Calu3 (cell line): Measurements from ENCODE around the gene GSE1. TPM values are rescaled to one million over a fixed set of nuclear protein-coding genes. Genes with fewer than 3 reads are reported as not detected.

Experiments used
- BruUV-seq: library from RNA; stranded (reverse); fragments of 400-500 nt; replicated peaks from 2 replicates; lab custom pipeline; 2021; lab: Mats Ljungman, UMichigan
- CTCF ChIA-PET: fragments of 300-600 bp; sonication (Branson Sonifier 250); formaldehyde crosslinking; loops from one replicate; lab custom pipeline; 2022; ENCODE audit warnings: antibody characterized with exemption; lab: Charles Lee
- DNase-seq: peaks from one replicate; pipeline ENCODE4 v3.0.0; 2022
- H3K27ac Mint-ChIP-seq: one replicate; pipeline ENCODE4 v1.8.0; 2022; ENCODE audit warnings: mixed read lengths; ENCODE audit not compliant: unreplicated experiment
- H3K27me3 Mint-ChIP-seq: one replicate; pipeline ENCODE4 v1.8.0; 2022; ENCODE audit warnings: mixed read lengths; ENCODE audit not compliant: unreplicated experiment
- H3K36me3 Mint-ChIP-seq: one replicate; pipeline ENCODE4 v1.8.0; 2022; ENCODE audit warnings: mild to moderate bottlenecking, moderate library complexity, mixed read lengths; ENCODE audit not compliant: insufficient read depth, unreplicated experiment
- H3K4me1 Mint-ChIP-seq: one replicate; pipeline ENCODE4 v1.8.0; 2022; ENCODE audit warnings: mild to moderate bottlenecking, low read depth, mixed read lengths; ENCODE audit not compliant: unreplicated experiment
- H3K4me3 Mint-ChIP-seq: one replicate; pipeline ENCODE4 v1.8.0; 2022; ENCODE audit warnings: mild to moderate bottlenecking, low read depth, moderate library complexity, mixed read lengths; ENCODE audit not compliant: unreplicated experiment
- H3K9me3 Mint-ChIP-seq: one replicate; pipeline ENCODE4 v1.8.0; 2022; ENCODE audit warnings: low read depth, mixed read lengths; ENCODE audit not compliant: unreplicated experiment
- intact Hi-C: fragments of 100-400 bp; cut with micrococcal nuclease; formaldehyde crosslinking; loops from one replicate; pipeline ENCODE4 v1.10.0; 2022; ENCODE audit not compliant: unreplicated experiment
- total RNA-seq: library from RNA; stranded (reverse); gene quantifications from 2 replicates; pipeline ENCODE4 v1.2.3, GENCODE V29; 2022
- TF ChIP-seq, protein P1 (sequence below): fragments of 200-600 bp; IDR thresholded peaks from one replicate; pipeline ENCODE4 v1.8.0; 2022; ENCODE audit warnings: antibody characterized with exemption; ENCODE audit not compliant: unreplicated experiment

GSE1 gene
- total RNA-seq, 1 experiment from 2014 or later: 45.3 TPM

GRCh38 chr16:85625485-85626117 is 12.5 kb downstream of the GSE1 start:
- peaks cover 25% of the 10 kb centered on the region for H3K4me1 Mint-ChIP-seq
- TF ChIP-seq, protein P1, sequence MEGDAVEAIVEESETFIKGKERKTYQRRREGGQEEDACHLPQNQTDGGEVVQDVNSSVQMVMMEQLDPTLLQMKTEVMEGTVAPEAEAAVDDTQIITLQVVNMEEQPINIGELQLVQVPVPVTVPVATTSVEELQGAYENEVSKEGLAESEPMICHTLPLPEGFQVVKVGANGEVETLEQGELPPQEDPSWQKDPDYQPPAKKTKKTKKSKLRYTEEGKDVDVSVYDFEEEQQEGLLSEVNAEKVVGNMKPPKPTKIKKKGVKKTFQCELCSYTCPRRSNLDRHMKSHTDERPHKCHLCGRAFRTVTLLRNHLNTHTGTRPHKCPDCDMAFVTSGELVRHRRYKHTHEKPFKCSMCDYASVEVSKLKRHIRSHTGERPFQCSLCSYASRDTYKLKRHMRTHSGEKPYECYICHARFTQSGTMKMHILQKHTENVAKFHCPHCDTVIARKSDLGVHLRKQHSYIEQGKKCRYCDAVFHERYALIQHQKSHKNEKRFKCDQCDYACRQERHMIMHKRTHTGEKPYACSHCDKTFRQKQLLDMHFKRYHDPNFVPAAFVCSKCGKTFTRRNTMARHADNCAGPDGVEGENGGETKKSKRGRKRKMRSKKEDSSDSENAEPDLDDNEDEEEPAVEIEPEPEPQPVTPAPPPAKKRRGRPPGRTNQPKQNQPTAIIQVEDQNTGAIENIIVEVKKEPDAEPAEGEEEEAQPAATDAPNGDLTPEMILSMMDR: no peak
- intact Hi-C loops: no loop called here

GRCh38 chr16:85626191-85626981 is 13.3 kb downstream of the GSE1 start:
- Mint-ChIP-seq H3K27ac (no peak overlapping the region), H3K4me1 (peaks cover 17% of the 10 kb centered on the region), H3K36me3 (peaks cover 21% of the 10 kb centered on the region), H3K9me3 (no peaks in the 10 kb centered on the region), H3K4me3 (no peak overlapping the region), H3K27me3 (no peaks in the 10 kb centered on the region)
- DNase-seq: no peak
- TF ChIP-seq, protein P1: no peak
- CTCF ChIA-PET: no interaction called here
- no TSS peak for BruUV-seq
- intact Hi-C loops: no loop called here

More at GRCh38 chr16:85625485-85626117, 12.5 kb downstream of the GSE1 start:
- CTCF ChIA-PET: no interaction called here
- no peak for DNase-seq
- no TSS peak for BruUV-seq
- no peak overlapping the region for H3K4me3 Mint-ChIP-seq
- peaks cover 21% of the 10 kb centered on the region for H3K36me3 Mint-ChIP-seq
- no peaks in the 10 kb centered on the region for H3K9me3 Mint-ChIP-seq
- H3K27me3 Mint-ChIP-seq: no peaks in the 10 kb centered on the region
- H3K27ac Mint-ChIP-seq: no peak overlapping the region

GRCh38 chr16:85627089-85627488 is 14.0 kb downstream of the GSE1 start:
- no peak overlapping the region for H3K4me3 Mint-ChIP-seq
- no peaks in the 10 kb centered on the region for H3K27me3 Mint-ChIP-seq
- no peaks in the 10 kb centered on the region for H3K9me3 Mint-ChIP-seq
- H3K4me1 Mint-ChIP-seq: peaks cover 10% of the 10 kb centered on the region
- no peak for DNase-seq
- no TSS peak for BruUV-seq
- intact Hi-C loops: no loop called here
- no peak overlapping the region for H3K27ac Mint-ChIP-seq
- CTCF ChIA-PET: no interaction called here
- TF ChIP-seq, protein P1: no peak
- H3K36me3 Mint-ChIP-seq: peaks cover 21% of the 10 kb centered on the region

DNA sequence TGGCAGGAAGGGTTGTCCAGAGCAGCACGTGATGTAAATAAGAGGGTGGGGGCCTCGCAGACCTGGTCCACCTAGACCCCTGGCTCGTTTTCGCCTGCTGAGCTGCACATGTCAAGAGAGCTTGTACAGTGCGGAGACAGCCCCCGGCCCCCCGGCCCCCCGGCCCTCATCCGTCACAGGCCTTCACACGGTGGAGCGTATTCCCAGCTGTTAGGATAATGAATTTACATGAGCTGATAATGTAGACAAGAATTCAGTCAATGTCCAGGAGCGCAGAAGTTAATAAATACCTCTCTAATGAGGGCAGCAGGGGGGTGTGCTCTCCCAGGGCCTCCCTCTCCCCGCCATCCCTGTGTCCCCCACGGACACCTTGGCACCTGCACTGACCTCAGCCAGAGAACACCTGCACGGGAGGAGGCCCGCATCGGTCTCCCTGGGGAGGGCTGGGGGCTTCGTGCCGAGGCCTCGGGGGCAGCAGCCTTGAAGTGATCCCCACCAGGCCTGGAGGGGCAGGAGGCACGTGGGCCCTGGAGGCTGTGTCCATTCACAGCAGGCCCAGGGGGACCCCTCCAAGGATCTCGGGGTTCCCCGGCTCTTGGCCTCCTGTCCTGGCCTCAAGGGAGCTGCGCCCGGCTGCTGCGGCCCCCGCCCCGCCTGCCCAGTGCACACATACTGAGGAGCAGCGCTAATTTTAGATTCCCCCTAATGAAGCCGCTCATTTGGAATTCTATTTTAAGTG is 14.6 kb downstream of the GSE1 start:
- H3K27ac Mint-ChIP-seq: no peak overlapping the region
- DNase-seq: no peak
- H3K9me3 Mint-ChIP-seq: no peaks in the 10 kb centered on the region
- TF ChIP-seq, protein P1: no peak
- H3K4me1 Mint-ChIP-seq: peaks cover 4% of the 10 kb centered on the region
- no peaks in the 10 kb centered on the region for H3K27me3 Mint-ChIP-seq
- H3K4me3 Mint-ChIP-seq: no peak overlapping the region
- intact Hi-C loops: no loop called here
- no TSS peak for BruUV-seq
- H3K36me3 Mint-ChIP-seq: peaks cover 21% of the 10 kb centered on the region
- CTCF ChIA-PET: interaction anchor here (0.6 kb wide), 1 partner anchor 1607 kb away, joined by 4 read pairs; no protein-coding TSS in a partner anchor
